ENCODE data around the gene GNG3. TPM values are rescaled to one million over a fixed set of nuclear protein-coding genes. Genes with fewer than 3 reads are reported as not detected.
A peak's percentile ranks its signal among the peaks of the same experiment; 100 is the strongest.

GNG3 gene
- polyA plus RNA-seq, 2 of the 4 experiments (the other 2 are of a cell fraction), result not detected

DNA sequence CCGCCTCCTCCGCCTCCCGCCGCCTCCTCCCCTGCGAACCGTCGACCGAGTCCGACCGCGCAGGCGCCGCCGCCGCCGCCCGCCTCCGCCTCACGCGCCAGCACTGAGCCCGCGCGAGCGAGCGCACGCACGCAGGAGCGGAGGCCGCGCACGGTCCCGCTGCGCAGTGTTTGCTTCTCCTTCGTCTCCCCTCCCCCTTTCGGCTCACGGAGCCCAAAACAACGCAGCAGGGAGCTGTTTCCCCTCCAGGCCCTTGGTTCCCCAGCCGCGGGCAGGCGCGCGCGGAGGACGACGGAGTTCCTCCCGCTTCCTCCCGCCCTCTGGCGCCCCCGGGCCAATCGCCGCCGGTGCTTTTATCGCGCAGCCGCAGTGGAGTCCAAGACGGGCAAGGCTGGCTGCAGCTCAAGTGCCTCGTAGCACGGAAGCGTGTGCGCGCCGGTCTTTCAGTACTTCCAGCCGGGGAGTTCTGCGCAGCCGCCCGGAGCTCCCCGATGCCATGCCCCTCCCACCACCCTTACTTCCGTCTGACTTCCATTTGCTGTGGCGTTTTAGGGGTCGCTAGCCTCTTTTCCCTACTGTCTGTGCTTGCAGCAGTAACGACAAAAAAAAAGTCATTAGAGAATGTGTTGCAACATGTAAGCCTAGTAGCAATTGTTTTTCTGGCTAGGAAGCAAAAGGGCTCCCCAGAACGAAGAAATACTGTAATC, 19.8 kb downstream of the GNG3 start, which contains the start of gene HNRNPUL2:
Gene HNRNPUL2 (minus strand): TSS at position 293 of the 707 bp plus-strand sequence. CDS start 301 bp downstream, outside the sequence.
- ChIA-PET POLR2A (interaction anchor here (0.5 to 3.8 kb wide), 40 partner anchors 9 to 884 kb away, joined by 3 to 96 read pairs (median 6); partner anchors contain the start of genes B3GAT3, BSCL2, C11orf98 and CSKMT), CTCF (interaction anchor here (0.6 to 3.1 kb wide), 13 partner anchors 9 to 138 kb away, joined by 3 to 15 read pairs (median 3); partner anchors contain the start of genes BSCL2, GNG3 and ZBTB3)
- Histone ChIP-seq H3K9me3 (no peaks in the 10 kb centered on the region), H3K4me3 (peak within 1 kb of the TSS; percentile 78), H3K4me2 (peak within 1 kb of the TSS; percentile 92), H3K4me1 (peaks cover 21% of the 10 kb centered on the region), H3K27ac (peak within 1 kb of the TSS; percentile 97)
- DNase-seq (ENCODE audit: low read depth in 1 of 2, low spot score in 1 of 2), result peak; percentile 97 to 100
- under 1% methylated on average over 52 of the region's 72 CpGs for WGBS (ENCODE audit: missing lambda C conversion rate)
- no peak for FAIRE-seq
- ATAC-seq, result peak; percentile 88 to 91
- TF ChIP-seq RFX5 (IDR thresholded peaks at IDR 0.05) (no peak), FOSB (CRISPR knock-in tag; IDR thresholded peaks at IDR 0.05) (no peak), NPAS2 (CRISPR knock-in tag; IDR thresholded peaks at IDR 0.05; ENCODE audit: borderline replicate concordance) (no peak), HOXA7 (CRISPR knock-in tag; IDR thresholded peaks at IDR 0.05) (no peak), NFE2L2 (conservative IDR thresholded peaks at IDR 0.05; ENCODE audit: low read length) (no peak), SREBF2 (IDR thresholded peaks at IDR 0.05) (no peak), MAZ (IDR thresholded peaks at IDR 0.05; ENCODE audit: borderline replicate concordance, low read depth, low read length) (no peak), SMC3 (IDR thresholded peaks at IDR 0.05) (no peak), JUN (IDR thresholded peaks at IDR 0.05) (peak; percentile 86 to 95), KDM1A (IDR thresholded peaks at IDR 0.05; ENCODE audit: low read depth) (no peak), ZFP36 (IDR thresholded peaks at IDR 0.05; ENCODE audit: borderline replicate concordance, partially characterized antibody) (no peak), RNF2 (IDR thresholded peaks at IDR 0.05; ENCODE audit: borderline replicate concordance, low read depth) (no peak), MAFK (IDR thresholded peaks at IDR 0.05; ENCODE audit: partially characterized antibody) (no peak), HOXB13 (CRISPR knock-in tag; IDR thresholded peaks at IDR 0.05; ENCODE audit: low read depth) (peak; percentile 46; the same call in 1 of the 2 replicates), GATA3 (IDR thresholded peaks at IDR 0.05; ENCODE audit: borderline replicate concordance) (peak; percentile 35; the same call in 1 of the 2 replicates), ZC3H11A (IDR thresholded peaks at IDR 0.05) (no peak), RAD21 (conservative IDR thresholded peaks at IDR 0.05 in 1 of 2, IDR thresholded peaks at IDR 0.05 in 1 of 2) (no peak), HOXB5 (CRISPR knock-in tag; IDR thresholded peaks at IDR 0.05) (peak; percentile 80), TFCP2L1 (CRISPR knock-in tag; IDR thresholded peaks at IDR 0.05) (peak; percentile 88), EHMT2 (IDR thresholded peaks at IDR 0.05; ENCODE audit: low read depth) (no peak), JUNB (IDR thresholded peaks at IDR 0.05) (no peak), ESRRA (IDR thresholded peaks at IDR 0.05; ENCODE audit: borderline replicate concordance, low read length) (no peak), RARB (CRISPR knock-in tag; IDR thresholded peaks at IDR 0.05) (no peak), MYC (IDR thresholded peaks at IDR 0.05; ENCODE audit: borderline replicate concordance, low read length) (peak; percentile 60; the same call in 1 of the 2 replicates), POLR2A (IDR thresholded peaks at IDR 0.05; ENCODE audit: low read length) (peak; percentile 77), CEBPB (IDR thresholded peaks at IDR 0.05) (no peak)
- TF ChIP-seq, protein P1, sequence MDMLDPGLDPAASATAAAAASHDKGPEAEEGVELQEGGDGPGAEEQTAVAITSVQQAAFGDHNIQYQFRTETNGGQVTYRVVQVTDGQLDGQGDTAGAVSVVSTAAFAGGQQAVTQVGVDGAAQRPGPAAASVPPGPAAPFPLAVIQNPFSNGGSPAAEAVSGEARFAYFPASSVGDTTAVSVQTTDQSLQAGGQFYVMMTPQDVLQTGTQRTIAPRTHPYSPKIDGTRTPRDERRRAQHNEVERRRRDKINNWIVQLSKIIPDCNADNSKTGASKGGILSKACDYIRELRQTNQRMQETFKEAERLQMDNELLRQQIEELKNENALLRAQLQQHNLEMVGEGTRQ (IDR thresholded peaks at IDR 0.05), result peak; percentile 10; the same call in 1 of the 2 replicates
- TF ChIP-seq, protein P2, sequence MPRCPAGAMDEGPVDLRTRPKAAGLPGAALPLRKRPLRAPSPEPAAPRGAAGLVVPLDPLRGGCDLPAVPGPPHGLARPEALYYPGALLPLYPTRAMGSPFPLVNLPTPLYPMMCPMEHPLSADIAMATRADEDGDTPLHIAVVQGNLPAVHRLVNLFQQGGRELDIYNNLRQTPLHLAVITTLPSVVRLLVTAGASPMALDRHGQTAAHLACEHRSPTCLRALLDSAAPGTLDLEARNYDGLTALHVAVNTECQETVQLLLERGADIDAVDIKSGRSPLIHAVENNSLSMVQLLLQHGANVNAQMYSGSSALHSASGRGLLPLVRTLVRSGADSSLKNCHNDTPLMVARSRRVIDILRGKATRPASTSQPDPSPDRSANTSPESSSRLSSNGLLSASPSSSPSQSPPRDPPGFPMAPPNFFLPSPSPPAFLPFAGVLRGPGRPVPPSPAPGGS (IDR thresholded peaks at IDR 0.05), result peak; percentile 71; the same call in 2 of the 3 replicates
- TF ChIP-seq, protein P3, sequence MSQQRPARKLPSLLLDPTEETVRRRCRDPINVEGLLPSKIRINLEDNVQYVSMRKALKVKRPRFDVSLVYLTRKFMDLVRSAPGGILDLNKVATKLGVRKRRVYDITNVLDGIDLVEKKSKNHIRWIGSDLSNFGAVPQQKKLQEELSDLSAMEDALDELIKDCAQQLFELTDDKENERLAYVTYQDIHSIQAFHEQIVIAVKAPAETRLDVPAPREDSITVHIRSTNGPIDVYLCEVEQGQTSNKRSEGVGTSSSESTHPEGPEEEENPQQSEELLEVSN (IDR thresholded peaks at IDR 0.05; ENCODE audit: borderline replicate concordance, low read depth), result peak; percentile 99
- TF ChIP-seq, protein P4, sequence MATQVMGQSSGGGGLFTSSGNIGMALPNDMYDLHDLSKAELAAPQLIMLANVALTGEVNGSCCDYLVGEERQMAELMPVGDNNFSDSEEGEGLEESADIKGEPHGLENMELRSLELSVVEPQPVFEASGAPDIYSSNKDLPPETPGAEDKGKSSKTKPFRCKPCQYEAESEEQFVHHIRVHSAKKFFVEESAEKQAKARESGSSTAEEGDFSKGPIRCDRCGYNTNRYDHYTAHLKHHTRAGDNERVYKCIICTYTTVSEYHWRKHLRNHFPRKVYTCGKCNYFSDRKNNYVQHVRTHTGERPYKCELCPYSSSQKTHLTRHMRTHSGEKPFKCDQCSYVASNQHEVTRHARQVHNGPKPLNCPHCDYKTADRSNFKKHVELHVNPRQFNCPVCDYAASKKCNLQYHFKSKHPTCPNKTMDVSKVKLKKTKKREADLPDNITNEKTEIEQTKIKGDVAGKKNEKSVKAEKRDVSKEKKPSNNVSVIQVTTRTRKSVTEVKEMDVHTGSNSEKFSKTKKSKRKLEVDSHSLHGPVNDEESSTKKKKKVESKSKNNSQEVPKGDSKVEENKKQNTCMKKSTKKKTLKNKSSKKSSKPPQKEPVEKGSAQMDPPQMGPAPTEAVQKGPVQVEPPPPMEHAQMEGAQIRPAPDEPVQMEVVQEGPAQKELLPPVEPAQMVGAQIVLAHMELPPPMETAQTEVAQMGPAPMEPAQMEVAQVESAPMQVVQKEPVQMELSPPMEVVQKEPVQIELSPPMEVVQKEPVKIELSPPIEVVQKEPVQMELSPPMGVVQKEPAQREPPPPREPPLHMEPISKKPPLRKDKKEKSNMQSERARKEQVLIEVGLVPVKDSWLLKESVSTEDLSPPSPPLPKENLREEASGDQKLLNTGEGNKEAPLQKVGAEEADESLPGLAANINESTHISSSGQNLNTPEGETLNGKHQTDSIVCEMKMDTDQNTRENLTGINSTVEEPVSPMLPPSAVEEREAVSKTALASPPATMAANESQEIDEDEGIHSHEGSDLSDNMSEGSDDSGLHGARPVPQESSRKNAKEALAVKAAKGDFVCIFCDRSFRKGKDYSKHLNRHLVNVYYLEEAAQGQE (IDR thresholded peaks at IDR 0.05), result no peak
- TF ChIP-seq, protein P5, sequence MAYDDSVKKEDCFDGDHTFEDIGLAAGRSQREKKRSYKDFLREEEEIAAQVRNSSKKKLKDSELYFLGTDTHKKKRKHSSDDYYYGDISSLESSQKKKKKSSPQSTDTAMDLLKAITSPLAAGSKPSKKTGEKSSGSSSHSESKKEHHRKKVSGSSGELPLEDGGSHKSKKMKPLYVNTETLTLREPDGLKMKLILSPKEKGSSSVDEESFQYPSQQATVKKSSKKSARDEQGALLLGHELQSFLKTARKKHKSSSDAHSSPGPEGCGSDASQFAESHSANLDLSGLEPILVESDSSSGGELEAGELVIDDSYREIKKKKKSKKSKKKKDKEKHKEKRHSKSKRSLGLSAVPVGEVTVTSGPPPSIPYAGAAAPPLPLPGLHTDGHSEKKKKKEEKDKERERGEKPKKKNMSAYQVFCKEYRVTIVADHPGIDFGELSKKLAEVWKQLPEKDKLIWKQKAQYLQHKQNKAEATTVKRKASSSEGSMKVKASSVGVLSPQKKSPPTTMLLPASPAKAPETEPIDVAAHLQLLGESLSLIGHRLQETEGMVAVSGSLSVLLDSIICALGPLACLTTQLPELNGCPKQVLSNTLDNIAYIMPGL (CRISPR knock-in tag; IDR thresholded peaks at IDR 0.05; ENCODE audit: borderline replicate concordance), result no peak

Data from A549 (cell line).